ENCODE data around the gene TCEA2. TPM values are rescaled to one million over a fixed set of nuclear protein-coding genes. Genes with fewer than 3 reads are reported as not detected.
A peak's percentile ranks its signal among the peaks of the same experiment; 100 is the strongest.

TCEA2 gene
- total and polyA plus RNA-seq, 2 donors (not counting 1 experiment from before 2014, with no cell fraction given): 58.1 to 63.9 TPM

GRCh38 chr20:64080813-64081623, 18.0 kb downstream of the TCEA2 start:
- Mint-ChIP-seq H3K4me1 (peaks cover 53% of the 10 kb centered on the region), H3K27me3 (peaks cover 5% of the 10 kb centered on the region), H3K27ac (peak overlapping the region; percentile 93), H3K4me3 (peak overlapping the region; percentile 87), H3K9me3 (ENCODE audit: insufficient read depth) (no peaks in the 10 kb centered on the region)
- H3K27ac ChIP-seq (ENCODE audit: low read length in 2 of 2): peak overlapping the region; percentile 69 to 94
- peaks cover 0 to 5% of the 10 kb centered on the region in 2 experiments for H3K36me3 ChIP-seq (replicated peaks in 1 of 2; ENCODE audit: control extremely low read depth in 1 of 2, control insufficient read depth in 1 of 2, extremely low read depth in 1 of 2, insufficient read depth in 2 of 2, low read length in 1 of 2)
- ChIA-PET CTCF (interaction anchor here (2.1 to 11.8 kb wide), 5 partner anchors 11 to 41 kb away, joined by 4 to 220 read pairs (median 41); partner anchors contain the start of gene TCEA2), POLR2A (interaction anchor here (0.9 to 5.5 kb wide), 5 partner anchors 15 to 43 kb away, joined by 3 to 55 read pairs (median 7); partner anchors contain the start of gene TCEA2)
- H3K4me3 ChIP-seq (ENCODE audit: control extremely low read depth in 1 of 5, extremely low read depth in 1 of 5, insufficient read depth in 1 of 5, low read depth in 2 of 5, low read length in 4 of 5): peak overlapping the region; percentile 42 to 70 (median 63)
- H3K79me2 ChIP-seq (ENCODE audit: control insufficient read depth, insufficient read depth, low read length): peaks cover 17% of the 10 kb centered on the region
- H3K4me2 ChIP-seq (replicated peaks; ENCODE audit: low read depth, low read length, poor library complexity, severe bottlenecking): peak overlapping the region; percentile 96
- DNase-seq: no peak
- H3K9ac ChIP-seq (ENCODE audit: low read length): peak overlapping the region; percentile 72
- TF ChIP-seq EZH2 (IDR thresholded peaks at IDR 0.05; ENCODE audit: borderline replicate concordance, insufficient read depth, low read depth, low read length, poor library complexity, severe bottlenecking) (no peak), CTCF (IDR thresholded peaks at IDR 0.05) (no peak)
- peaks cover 50 to 68% of the 10 kb centered on the region in 2 donors for H3K4me1 ChIP-seq (ENCODE audit: control insufficient read depth in 2 of 2, insufficient read depth in 2 of 2, low read length in 2 of 2)
- peak overlapping the region; percentile 65 for H2AFZ ChIP-seq (ENCODE audit: insufficient read depth, low read depth, low read length, poor library complexity, severe bottlenecking)
- intact Hi-C loops (cut with micrococcal nuclease): loop anchor here (5.0 kb wide), 1 partner anchor 99 kb away; the partner anchor contains the start of gene PRPF6
- peaks cover 41% of the 10 kb centered on the region for H4K20me1 ChIP-seq (ENCODE audit: control insufficient read depth, insufficient read depth, low read length, poor library complexity, severe bottlenecking)
- WGBS (ENCODE audit: insufficient coverage): 81% methylated on average over 14 of the region's 17 CpGs
- no peaks in the 10 kb centered on the region for H3K9me3 ChIP-seq (ENCODE audit: control extremely low read depth in 1 of 3, control insufficient read depth in 2 of 3, insufficient read depth in 1 of 3, low read length in 2 of 3)
- ATAC-seq (ENCODE audit: low read depth): no peak
- peaks cover 0 to 11% (median 3%) of the 10 kb centered on the region in 4 experiments for H3K27me3 ChIP-seq (replicated peaks in 1 of 4; ENCODE audit: control extremely low read depth in 1 of 4, control insufficient read depth in 3 of 4, insufficient read depth in 4 of 4, low read length in 3 of 4)

All from B cell (primary cell).